Activated T-cell treated with anti-CD3 and anti-CD28 coated beads, Interleukin-2, amount 50 U/mL, for 4 hours (primary cell): ENCODE results near the gene LMF1. TPM values are rescaled to one million over a fixed set of nuclear protein-coding genes. Genes with fewer than 3 reads are reported as not detected.
"Not testable (repeated sequence)": the region's sequence is repeated elsewhere in the genome, so short reads cannot be mapped to it uniquely, and the experiment has no call there.

Experiments
- ATAC-seq, 2 donors: fragments of 200-7000 bp; cut with Tn5 transposase; one replicate each; pipeline ENCODE4 v1.10.0; 2021
- DNase-seq: peaks from one replicate; pipeline ENCODE4 v3.0.0-alpha.2; 2020
- H3K27me3 Mint-ChIP-seq: one replicate; pipeline ENCODE4 v1.8.0; 2021; ENCODE audit warnings: low read depth, mixed read lengths
- H3K36me3 Mint-ChIP-seq: one replicate; pipeline ENCODE4 v1.8.0; 2022; ENCODE audit warnings: mixed read lengths; ENCODE audit not compliant: insufficient read depth
- H3K4me1 Mint-ChIP-seq: one replicate; pipeline ENCODE4 v1.8.0; 2021; ENCODE audit warnings: low read depth, mixed read lengths
- H3K4me3 Mint-ChIP-seq: one replicate; pipeline ENCODE4 v1.8.0; 2021; ENCODE audit warnings: mild to moderate bottlenecking, moderate library complexity, mixed read lengths
- H3K9me3 Mint-ChIP-seq: one replicate; pipeline ENCODE4 v1.8.0; 2021; ENCODE audit warnings: mixed read lengths
- total RNA-seq, 3 donors: library from RNA; stranded (reverse); gene quantifications; one replicate each; pipeline ENCODE4 v1.2.1, GENCODE V29; 2021

Gene LMF1
- total RNA-seq, 3 donors from 2014 or later = 7.7 to 9.9 (median 9.3) TPM

GRCh38 chr16:871562-872345 is 99.0 kb downstream of the LMF1 start:
- DNase-seq (no peak), ATAC-seq (no peak)
- no peaks in the 10 kb centered on the region for H3K4me1 Mint-ChIP-seq
- H3K9me3 Mint-ChIP-seq = no peaks in the 10 kb centered on the region
- H3K27me3 Mint-ChIP-seq = no peaks in the 10 kb centered on the region
- no peak overlapping the region for H3K4me3 Mint-ChIP-seq
- peaks cover 8% of the 10 kb centered on the region for H3K36me3 Mint-ChIP-seq

GRCh38 chr16:870856-871561 is 99.8 kb downstream of the LMF1 start:
- peaks cover 10% of the 10 kb centered on the region for H3K36me3 Mint-ChIP-seq
- no peaks in the 10 kb centered on the region for H3K4me1 Mint-ChIP-seq
- ATAC-seq (no peak), DNase-seq (no peak)
- H3K9me3 Mint-ChIP-seq = no peaks in the 10 kb centered on the region
- no peaks in the 10 kb centered on the region for H3K27me3 Mint-ChIP-seq
- H3K4me3 Mint-ChIP-seq = no peak overlapping the region

GRCh38 chr16:869823-870641 is 100.8 kb downstream of the LMF1 start:
- no peaks in the 10 kb centered on the region for H3K4me1 Mint-ChIP-seq
- DNase-seq (no peak), ATAC-seq (no peak)
- no peaks in the 10 kb centered on the region for H3K27me3 Mint-ChIP-seq
- H3K36me3 Mint-ChIP-seq = peaks cover 15% of the 10 kb centered on the region
- no peak overlapping the region for H3K4me3 Mint-ChIP-seq
- no peaks in the 10 kb centered on the region for H3K9me3 Mint-ChIP-seq

- DNase-seq (no peak), ATAC-seq (no peak)
- H3K27me3 Mint-ChIP-seq = no peaks in the 10 kb centered on the region
Observed at GRCh38 chr16:868846-869822, 101.7 kb downstream of the LMF1 start.

GRCh38 chr16:868386-868755 is 102.4 kb downstream of the LMF1 start:
- Mint-ChIP-seq H3K36me3 (peaks cover 15% of the 10 kb centered on the region), H3K9me3 (no peaks in the 10 kb centered on the region)

More at GRCh38 chr16:868846-869822, 101.7 kb downstream of the LMF1 start:
- no peaks in the 10 kb centered on the region for H3K4me1 Mint-ChIP-seq
- H3K36me3 Mint-ChIP-seq = peaks cover 15% of the 10 kb centered on the region
- H3K4me3 Mint-ChIP-seq = no peak overlapping the region
- H3K9me3 Mint-ChIP-seq = no peaks in the 10 kb centered on the region

GRCh38 chr16:867421-868385 is 103.1 kb downstream of the LMF1 start:
- Mint-ChIP-seq H3K36me3 (peaks cover 15% of the 10 kb centered on the region), H3K4me1 (no peaks in the 10 kb centered on the region), H3K27me3 (no peaks in the 10 kb centered on the region), H3K4me3 (no peak overlapping the region), H3K9me3 (no peaks in the 10 kb centered on the region)
- DNase-seq = no peak
- no peak for ATAC-seq

More at GRCh38 chr16:868386-868755, 102.4 kb downstream of the LMF1 start:
- no peak overlapping the region for H3K4me3 Mint-ChIP-seq
- ATAC-seq = no peak
- no peak for DNase-seq
- H3K4me1 Mint-ChIP-seq = no peaks in the 10 kb centered on the region
- no peaks in the 10 kb centered on the region for H3K27me3 Mint-ChIP-seq

DNA sequence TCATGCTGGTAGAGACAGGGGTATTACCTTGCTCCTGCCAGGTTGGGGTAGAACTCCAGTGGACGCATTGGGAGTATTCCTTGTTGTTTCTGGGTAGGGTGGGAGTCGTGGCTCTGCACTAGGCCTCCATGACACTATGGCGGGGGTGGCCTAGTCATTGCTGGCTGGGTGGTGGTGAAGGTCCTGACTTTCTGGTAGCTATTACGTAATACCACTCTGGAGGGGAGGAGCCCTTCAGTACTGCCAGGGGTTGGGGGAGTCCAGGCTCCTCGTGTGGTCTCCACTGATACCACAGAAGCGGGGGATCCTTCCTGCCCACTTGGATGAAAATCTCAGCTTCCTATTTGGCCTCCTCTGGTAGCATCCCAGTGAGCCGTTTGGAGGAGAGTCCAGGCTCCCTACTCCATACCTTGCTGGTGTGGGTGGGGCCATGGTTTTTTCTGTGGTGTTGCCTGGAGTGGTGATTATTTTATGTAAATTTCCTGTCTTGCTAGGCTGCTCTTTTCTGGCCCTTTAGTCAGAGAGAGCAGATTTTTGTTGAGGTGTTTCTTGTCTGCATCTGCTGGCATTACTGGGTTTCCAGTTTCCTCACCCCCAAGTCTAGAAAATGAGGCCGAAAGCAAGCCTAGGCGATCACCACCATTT is 104.4 kb downstream of the LMF1 start:
- Mint-ChIP-seq H3K27me3 (no peaks in the 10 kb centered on the region), H3K9me3 (peaks cover 3% of the 10 kb centered on the region), H3K4me3 (no peak overlapping the region), H3K4me1 (no peaks in the 10 kb centered on the region), H3K36me3 (peaks cover 11% of the 10 kb centered on the region)
- ATAC-seq (no peak), DNase-seq (no peak)

GRCh38 chr16:865026-865425 is 105.8 kb downstream of the LMF1 start:
- Mint-ChIP-seq H3K9me3 (peaks cover 11% of the 10 kb centered on the region), H3K4me3 (no peak overlapping the region), H3K27me3 (no peaks in the 10 kb centered on the region), H3K36me3 (peaks cover 13% of the 10 kb centered on the region), H3K4me1 (no peaks in the 10 kb centered on the region)
- ATAC-seq = no peak
- DNase-seq = no peak

GRCh38 chr16:861446-861845 is 109.3 kb downstream of the LMF1 start:
- no peak overlapping the region for H3K4me3 Mint-ChIP-seq
- peaks cover 9% of the 10 kb centered on the region for H3K36me3 Mint-ChIP-seq
- no peak for DNase-seq

DNA sequence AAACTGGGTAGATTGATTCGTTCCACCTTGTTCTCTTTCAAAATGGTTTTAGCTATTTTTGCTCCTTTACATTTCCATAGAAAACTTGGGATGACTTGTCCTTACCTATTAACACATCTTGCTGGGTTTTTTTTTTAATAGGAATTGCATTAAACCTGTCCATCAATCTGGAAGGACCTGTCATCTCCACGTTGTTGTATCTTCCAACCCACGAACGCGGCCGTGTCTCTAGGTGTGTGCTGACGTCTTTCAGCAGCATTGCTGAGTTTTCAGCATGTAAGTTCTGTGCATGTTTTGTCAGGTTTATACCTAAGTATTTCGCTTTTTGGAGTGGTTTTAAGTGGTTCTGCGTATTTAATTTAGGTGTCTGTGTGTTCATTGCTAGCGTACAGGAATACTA is 109.9 kb downstream of the LMF1 start:
- Mint-ChIP-seq H3K4me1 (no peaks in the 10 kb centered on the region), H3K4me3 (no peak overlapping the region), H3K36me3 (peaks cover 5% of the 10 kb centered on the region), H3K27me3 (no peaks in the 10 kb centered on the region), H3K9me3 (peaks cover 11% of the 10 kb centered on the region)
- no peak for DNase-seq
- no peak for ATAC-seq

More at GRCh38 chr16:861446-861845, 109.3 kb downstream of the LMF1 start:
- peaks cover 11% of the 10 kb centered on the region for H3K9me3 Mint-ChIP-seq
- no peaks in the 10 kb centered on the region for H3K4me1 Mint-ChIP-seq
- no peak for ATAC-seq
- H3K27me3 Mint-ChIP-seq = no peaks in the 10 kb centered on the region

DNA sequence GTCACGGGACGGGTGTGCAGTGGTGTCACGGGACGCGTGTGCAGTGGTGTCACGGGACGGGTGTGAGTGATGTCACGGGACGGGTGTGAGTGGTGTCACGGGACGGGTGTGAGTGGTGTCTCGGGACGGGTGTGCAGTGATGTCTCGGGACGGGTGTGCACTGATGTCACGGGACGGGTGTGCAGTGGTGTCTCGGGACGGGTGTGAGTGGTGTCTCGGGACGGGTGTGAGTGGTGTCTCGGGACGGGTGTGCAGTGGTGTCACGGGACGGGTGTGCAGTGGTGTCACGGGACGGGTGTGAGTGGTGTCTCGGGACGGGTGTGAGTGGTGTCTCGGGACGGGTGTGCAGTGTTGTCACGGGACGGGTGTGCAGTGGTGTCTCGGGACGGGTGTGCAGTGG is 111.8 kb downstream of the LMF1 start:
- not testable (repeated sequence) for H3K4me1 Mint-ChIP-seq, H3K36me3 Mint-ChIP-seq, H3K4me3 Mint-ChIP-seq, DNase-seq, H3K27me3 Mint-ChIP-seq, ATAC-seq
- H3K9me3 Mint-ChIP-seq = peaks cover 11% of the 10 kb centered on the region

DNA sequence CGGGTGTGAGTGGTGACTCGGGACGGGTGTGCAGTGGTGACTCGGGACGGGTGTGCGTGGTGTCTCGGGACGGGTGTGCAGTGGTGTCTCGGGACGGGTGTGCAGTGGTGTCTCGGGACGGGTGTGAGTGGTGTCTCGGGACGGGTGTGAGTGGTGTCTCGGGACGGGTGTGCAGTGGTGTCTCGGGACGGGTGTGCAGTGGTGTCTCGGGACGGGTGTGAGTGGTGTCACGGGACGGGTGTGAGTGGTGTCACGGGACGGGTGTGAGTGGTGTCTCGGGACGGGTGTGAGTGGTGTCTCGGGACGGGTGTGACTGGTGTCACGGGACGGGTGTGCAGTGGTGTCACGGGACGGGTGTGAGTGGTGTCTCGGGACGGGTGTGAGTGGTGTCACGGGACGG is 112.3 kb downstream of the LMF1 start:
- peaks cover 11% of the 10 kb centered on the region for H3K9me3 Mint-ChIP-seq
- H3K4me3 Mint-ChIP-seq, DNase-seq, ATAC-seq, H3K36me3 Mint-ChIP-seq, H3K27me3 Mint-ChIP-seq, H3K4me1 Mint-ChIP-seq: not testable (repeated sequence)
